ENCODE measurements around the gene GYS2.

The GYS2 gene

DNA sequence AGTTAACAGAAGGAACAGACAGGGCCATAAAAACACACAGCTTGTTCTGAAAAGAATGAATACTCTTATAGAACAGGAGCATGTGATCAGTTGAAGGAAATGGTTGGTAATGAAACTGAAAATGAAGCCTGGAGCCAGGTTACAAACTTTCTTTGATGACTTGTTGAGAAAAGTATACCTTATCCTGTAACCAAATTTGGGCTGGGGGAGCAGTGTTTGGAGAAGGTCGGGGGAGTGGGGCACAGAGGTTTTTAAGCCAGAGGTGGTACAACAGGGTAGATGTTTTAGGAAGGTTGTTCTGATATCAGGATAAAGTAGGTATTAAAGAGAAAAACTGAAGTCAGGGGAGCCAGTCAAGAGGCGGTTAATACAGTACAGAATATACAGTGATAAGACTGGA is 94.9 kb downstream of the GYS2 start:
- DNase-seq (ENCODE audit: low read depth in 1 of 2, low spot score in 1 of 2), result no peak

DNA sequence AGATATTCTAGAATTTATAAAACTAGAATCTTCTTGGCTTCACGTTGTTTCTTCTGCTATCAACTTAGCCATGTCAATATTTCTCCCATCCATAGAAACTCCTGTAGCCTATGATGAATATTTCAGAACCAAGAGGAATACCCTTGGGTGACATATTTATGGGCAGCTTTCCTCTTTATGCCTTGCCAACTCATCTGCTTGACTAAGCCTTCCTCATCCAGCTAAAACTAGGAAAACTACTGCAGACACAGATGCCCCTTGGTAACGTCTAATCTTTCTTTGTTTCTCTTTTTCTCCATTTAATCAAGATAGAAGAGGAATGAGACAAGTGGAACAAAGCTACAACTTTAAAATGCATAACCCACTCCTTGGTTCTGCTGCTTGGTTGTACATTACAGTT is 96.8 kb downstream of the GYS2 start:
- DNase-seq (ENCODE audit: low read depth in 1 of 2, low spot score in 1 of 2), result no peak

DNA sequence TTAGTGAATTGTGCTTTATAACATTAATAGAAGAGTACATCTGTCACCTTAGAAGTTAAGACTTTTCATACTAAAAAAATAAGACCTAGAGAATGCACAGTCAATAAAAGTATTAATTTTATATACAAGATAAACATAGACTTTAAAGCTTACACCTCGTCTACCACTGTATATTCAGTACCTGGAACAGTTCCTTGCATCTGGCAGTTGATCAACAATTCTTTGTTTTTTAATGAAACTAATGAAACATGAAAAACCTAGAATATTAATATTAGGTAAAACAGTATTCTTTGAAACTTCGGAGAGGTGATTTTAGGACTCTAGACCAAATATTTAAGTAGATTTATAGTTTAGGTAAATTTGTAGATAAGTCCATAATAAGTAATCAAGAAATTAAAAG is 98.8 kb downstream of the GYS2 start:
- DNase-seq (ENCODE audit: low read depth in 1 of 2, low spot score in 1 of 2), result no peak

DNA sequence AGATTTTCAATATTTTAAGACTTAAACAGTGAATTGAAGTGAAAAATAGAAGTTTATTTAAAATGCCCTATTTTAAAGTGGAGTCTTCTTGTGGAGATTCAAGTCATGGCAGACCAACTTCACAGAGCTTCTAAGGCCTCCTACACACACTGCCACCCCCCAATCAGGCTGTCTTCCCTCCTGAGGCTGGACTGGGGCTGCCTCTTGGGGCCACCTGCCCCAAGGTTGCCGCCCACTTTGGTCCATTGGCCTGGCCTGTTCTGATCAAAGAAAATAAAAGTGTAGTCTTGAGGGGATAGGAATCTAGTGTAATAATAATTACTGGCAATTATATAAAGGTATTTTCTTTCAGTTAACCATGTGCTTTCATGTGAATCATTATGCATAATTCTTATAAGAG is 101.8 kb downstream of the GYS2 start:
- DNase-seq (ENCODE audit: low read depth in 1 of 2, low spot score in 1 of 2), result no peak

DNA sequence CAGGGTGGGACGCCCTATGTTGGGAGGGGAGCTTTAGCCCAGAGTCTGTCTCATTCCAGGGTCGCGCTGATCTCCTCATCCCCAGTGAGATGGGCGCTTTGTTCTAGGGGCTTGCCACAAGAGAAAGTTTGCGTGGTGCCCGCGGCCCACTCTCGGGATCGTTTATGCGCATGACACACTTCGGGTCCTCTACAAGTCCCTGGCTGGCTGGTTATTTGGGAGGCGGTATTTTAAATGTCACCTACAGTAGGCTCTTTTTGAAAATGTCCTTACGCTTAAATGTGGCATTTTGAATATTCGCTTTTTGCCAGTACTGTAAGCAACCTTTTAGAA is 102.5 kb downstream of the GYS2 start:
- DNase-seq (ENCODE audit: low read depth in 1 of 2, low spot score in 1 of 2), result peak; percentile 11 to 16

DNA sequence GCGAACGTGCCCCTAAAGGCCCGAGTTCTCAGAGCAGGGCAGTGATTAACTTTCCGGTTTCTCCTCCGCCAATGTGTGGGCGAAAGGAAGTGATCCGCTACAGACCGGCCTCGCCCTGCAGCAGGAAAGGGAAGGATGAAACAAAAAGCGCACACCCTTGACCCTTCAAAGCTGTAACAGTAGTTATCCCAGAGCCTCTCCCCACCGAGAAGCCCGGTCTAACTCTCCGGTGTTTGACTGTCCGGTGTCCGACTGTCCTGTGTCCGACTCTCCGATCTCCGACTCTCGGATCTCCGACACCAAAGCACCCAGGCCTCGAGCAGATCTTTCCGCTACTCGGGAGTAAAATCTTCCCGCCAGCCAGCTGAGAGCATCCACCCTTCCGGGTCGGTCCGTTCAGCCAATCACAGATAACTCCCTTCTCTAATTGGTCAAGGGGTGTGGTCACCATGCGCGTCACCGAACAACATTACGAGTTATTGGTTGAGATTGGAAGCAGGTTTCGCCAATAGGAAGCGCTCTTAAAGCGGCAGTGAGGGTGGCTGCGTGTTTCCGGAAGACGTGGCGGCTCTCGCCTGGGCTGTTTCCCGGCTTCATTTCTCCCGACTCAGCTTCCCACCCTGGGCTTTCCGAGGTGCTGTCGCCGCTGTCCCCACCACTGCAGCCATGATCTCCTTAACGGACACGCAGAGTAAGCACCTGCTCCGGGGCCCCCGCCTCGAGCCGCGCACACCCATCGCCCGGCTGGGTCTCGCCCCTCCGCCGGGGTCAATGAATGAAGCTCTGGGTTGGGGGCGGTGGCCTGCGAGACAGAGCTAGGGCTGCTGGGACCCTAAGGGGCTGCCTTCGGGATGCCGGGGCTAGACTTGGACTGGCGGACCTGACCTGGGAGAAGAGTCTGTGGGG is 103.1 kb downstream of the GYS2 start, which contains the start of the genes GOLT1B and RECQL:
TSS of gene GOLT1B (plus strand) at position 532 of the 906 bp plus-strand sequence. CDS start at position 667, 135 bp downstream.
TSS of gene RECQL (minus strand) at position 378 of the 906 bp plus-strand sequence. CDS start 2,065 bp downstream, outside the sequence.
- peak; percentile 61 to 73 for DNase-seq (ENCODE audit: low read depth in 1 of 2, low spot score in 1 of 2)

DNA sequence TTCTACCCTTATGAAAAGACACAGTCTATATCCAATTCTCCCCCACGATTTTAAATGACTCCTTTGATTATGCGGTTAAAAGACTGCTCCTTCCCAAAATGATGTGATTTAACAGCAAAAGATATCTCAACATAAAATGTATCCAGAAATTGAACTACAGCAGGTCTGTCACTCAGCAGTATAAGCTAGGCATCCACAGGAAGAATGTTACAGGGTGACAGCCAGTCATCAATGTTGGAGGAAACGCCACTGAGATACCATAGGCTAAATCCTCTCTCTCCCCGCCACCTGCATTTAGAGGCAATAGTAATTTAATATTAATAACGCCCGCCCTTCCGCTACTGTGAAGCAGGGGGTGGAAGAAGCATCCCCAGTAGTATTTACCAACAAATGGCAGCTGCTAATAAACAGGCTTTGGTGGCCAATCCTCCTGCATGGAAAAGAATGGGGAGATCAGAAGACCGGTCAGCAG is 103.8 kb downstream of the GYS2 start:
- DNase-seq (ENCODE audit: low read depth in 1 of 2, low spot score in 1 of 2), result no peak

DNA sequence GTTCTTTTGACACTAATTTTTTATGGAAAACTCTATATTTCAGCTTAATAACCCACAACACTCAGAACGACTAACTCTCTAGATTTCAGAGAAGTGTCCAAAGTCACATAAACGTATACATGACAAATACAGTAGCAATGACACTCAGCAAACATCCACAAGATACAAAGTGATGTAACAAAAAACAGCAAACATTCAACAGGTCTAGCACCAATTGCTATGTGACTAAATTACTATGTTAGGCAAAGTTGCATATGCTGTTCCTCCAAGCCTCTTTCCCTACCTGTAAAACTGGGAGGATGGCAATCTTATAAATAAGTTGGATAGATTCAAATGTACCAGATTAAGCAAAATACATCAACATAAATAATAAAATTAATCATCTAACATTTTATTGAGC is 104.9 kb downstream of the GYS2 start:
- DNase-seq (ENCODE audit: low read depth in 1 of 2, low spot score in 1 of 2), result no peak
